Measurements from ENCODE around the gene EIF4EBP2.
A peak's percentile ranks its signal among the peaks of the same experiment; 100 is the strongest.

EIF4EBP2 gene

GRCh38 chr10:70476249-70477035, 72.5 kb downstream of the EIF4EBP2 start:
- no peak overlapping the region for H3K4me3 ChIP-seq (ENCODE audit: low read depth, low read length)
- peaks cover 6% of the 10 kb centered on the region for H3K4me1 ChIP-seq
- no peaks in the 10 kb centered on the region for H3K27me3 ChIP-seq (ENCODE audit: control insufficient read depth, insufficient read depth, low read length)
- no peaks in the 10 kb centered on the region for H3K79me2 ChIP-seq
- TF ChIP-seq CTCF (IDR thresholded peaks at IDR 0.05), result no peak
- no peaks in the 10 kb centered on the region for H3K36me3 ChIP-seq (ENCODE audit: control insufficient read depth, insufficient read depth, low read length)
- H3K9ac ChIP-seq, result no peak overlapping the region
- H3K27ac ChIP-seq, result no peak overlapping the region
- H2AFZ ChIP-seq, result no peak overlapping the region
- H3K4me2 ChIP-seq (ENCODE audit: low read length), result no peak overlapping the region
- no peaks in the 10 kb centered on the region for H3K9me3 ChIP-seq (ENCODE audit: control insufficient read depth, low read length)

- H3K27me3 ChIP-seq (ENCODE audit: control insufficient read depth, insufficient read depth, low read length), result no peaks in the 10 kb centered on the region
- H3K36me3 ChIP-seq (ENCODE audit: control insufficient read depth, insufficient read depth, low read length), result no peaks in the 10 kb centered on the region
- no peak overlapping the region for H3K27ac ChIP-seq
- H3K4me2 ChIP-seq (ENCODE audit: low read length), result no peak overlapping the region
- peak overlapping the region; percentile 78 for H2AFZ ChIP-seq
- peaks cover 6% of the 10 kb centered on the region for H3K4me1 ChIP-seq
- H3K9me3 ChIP-seq (ENCODE audit: control insufficient read depth, low read length), result no peaks in the 10 kb centered on the region
- no peak overlapping the region for H3K9ac ChIP-seq
- no peak overlapping the region for H3K4me3 ChIP-seq (ENCODE audit: low read depth, low read length)
- H3K79me2 ChIP-seq, result no peaks in the 10 kb centered on the region
- no peak for TF ChIP-seq CTCF (IDR thresholded peaks at IDR 0.05)
Observed at GRCh38 chr10:70477661-70478162, 73.8 kb downstream of the EIF4EBP2 start.
